Breast epithelium (tissue), 3 donors: ENCODE results near the gene MSH3.

Experiments used
- POLR2A ChIP-seq: fragments of 450-650 bp; IDR thresholded peaks from one replicate; pipeline ENCODE4 v1.6.1; 2016; ENCODE audit warnings: antibody characterized with exemption, mild to moderate bottlenecking, moderate library complexity
- POLR2AphosphoS5 ChIP-seq, 3 donors: sonication (generic); formaldehyde crosslinking; IDR thresholded peaks; one replicate each; pipeline ENCODE4 v1.6.1; 2017; ENCODE audit warnings: antibody characterized with exemption in 3 of 3
- TF ChIP-seq, protein P1 (sequence below), 3 donors: fragments of 450-650 bp; IDR thresholded peaks; one replicate each; pipeline ENCODE4 v1.5.1; 2016 to 2017; ENCODE audit warnings: antibody characterized with exemption in 3 of 3, mild to moderate bottlenecking in 3 of 3, moderate library complexity in 3 of 3

DNA sequence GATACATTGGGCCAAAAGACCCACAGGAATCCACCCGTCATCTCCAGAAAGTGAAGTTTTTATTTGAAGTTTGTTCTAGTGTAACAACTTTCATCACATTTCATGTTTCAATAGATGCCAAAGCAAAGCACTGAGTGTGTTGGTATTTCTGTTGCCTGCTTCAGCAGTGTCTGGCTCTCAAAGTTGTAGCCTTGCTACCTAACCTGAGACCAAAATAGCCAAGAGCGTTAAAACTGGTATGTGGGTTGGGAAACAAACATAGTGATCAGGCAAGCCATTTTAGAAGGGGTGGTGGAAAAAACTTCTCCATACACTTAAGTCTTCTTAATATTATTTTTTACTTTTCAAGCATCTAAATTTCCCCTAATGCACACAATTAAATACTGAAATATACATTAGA lies 150.6 kb downstream of the MSH3 start:
- TF ChIP-seq, protein P1, sequence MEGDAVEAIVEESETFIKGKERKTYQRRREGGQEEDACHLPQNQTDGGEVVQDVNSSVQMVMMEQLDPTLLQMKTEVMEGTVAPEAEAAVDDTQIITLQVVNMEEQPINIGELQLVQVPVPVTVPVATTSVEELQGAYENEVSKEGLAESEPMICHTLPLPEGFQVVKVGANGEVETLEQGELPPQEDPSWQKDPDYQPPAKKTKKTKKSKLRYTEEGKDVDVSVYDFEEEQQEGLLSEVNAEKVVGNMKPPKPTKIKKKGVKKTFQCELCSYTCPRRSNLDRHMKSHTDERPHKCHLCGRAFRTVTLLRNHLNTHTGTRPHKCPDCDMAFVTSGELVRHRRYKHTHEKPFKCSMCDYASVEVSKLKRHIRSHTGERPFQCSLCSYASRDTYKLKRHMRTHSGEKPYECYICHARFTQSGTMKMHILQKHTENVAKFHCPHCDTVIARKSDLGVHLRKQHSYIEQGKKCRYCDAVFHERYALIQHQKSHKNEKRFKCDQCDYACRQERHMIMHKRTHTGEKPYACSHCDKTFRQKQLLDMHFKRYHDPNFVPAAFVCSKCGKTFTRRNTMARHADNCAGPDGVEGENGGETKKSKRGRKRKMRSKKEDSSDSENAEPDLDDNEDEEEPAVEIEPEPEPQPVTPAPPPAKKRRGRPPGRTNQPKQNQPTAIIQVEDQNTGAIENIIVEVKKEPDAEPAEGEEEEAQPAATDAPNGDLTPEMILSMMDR (IDR thresholded peaks at IDR 0.05) = no peak
- TF ChIP-seq POLR2AphosphoS5 (IDR thresholded peaks at IDR 0.05) (no peak), POLR2A (no peak)
